AG20443 (cell line): ENCODE data around the gene DNM3.

ENCODE experiments used
- DNase-seq: peaks from one replicate; pipeline ENCODE4 v3.0.0; 2012; ENCODE audit warnings: low spot score, mixed read lengths

Gene DNM3

GRCh38 chr1:171817511-171818265, 23.6 kb upstream of the DNM3 start:
- DNase-seq, result peak; percentile 84

GRCh38 chr1:171819946-171820345, 21.4 kb upstream of the DNM3 start:
- no peak for DNase-seq

GRCh38 chr1:171826973-171827372, 14.3 kb upstream of the DNM3 start:
- no peak for DNase-seq

- DNase-seq, result no peak
Measured at GRCh38 chr1:171828794-171829193, 12.5 kb upstream of the DNM3 start.

GRCh38 chr1:171833091-171833825, 8.0 kb upstream of the DNM3 start:
- peak; percentile 35 for DNase-seq

GRCh38 chr1:171834821-171835220, 6.5 kb upstream of the DNM3 start:
- no peak for DNase-seq

GRCh38 chr1:171835891-171836290, 5.4 kb upstream of the DNM3 start:
- no peak for DNase-seq

- DNase-seq, result peak; percentile 36
Measured at GRCh38 chr1:171841931-171842761, 848 bp downstream of the DNM3 start.

- DNase-seq, result no peak
Measured at GRCh38 chr1:171844381-171844780, 3.1 kb downstream of the DNM3 start.

GRCh38 chr1:171845998-171846397, 4.7 kb downstream of the DNM3 start:
- DNase-seq, result no peak

- DNase-seq, result no peak
Measured at GRCh38 chr1:171849245-171849898, 8.1 kb downstream of the DNM3 start.

GRCh38 chr1:171850651-171851350, 9.5 kb downstream of the DNM3 start:
- no peak for DNase-seq

GRCh38 chr1:171852272-171852671, 11.0 kb downstream of the DNM3 start:
- DNase-seq, result peak; percentile 71

- no peak for DNase-seq
Measured at GRCh38 chr1:171855381-171855780, 14.1 kb downstream of the DNM3 start.

GRCh38 chr1:171858696-171859095, 17.4 kb downstream of the DNM3 start:
- no peak for DNase-seq

GRCh38 chr1:171860696-171861095, 19.4 kb downstream of the DNM3 start:
- no peak for DNase-seq

GRCh38 chr1:171863531-171863930, 22.2 kb downstream of the DNM3 start:
- DNase-seq, result no peak

- no peak for DNase-seq
Measured at GRCh38 chr1:171864308-171864707, 23.0 kb downstream of the DNM3 start.

GRCh38 chr1:171865106-171865505, 23.8 kb downstream of the DNM3 start:
- DNase-seq, result no peak

GRCh38 chr1:171867236-171867635, 25.9 kb downstream of the DNM3 start:
- DNase-seq, result no peak

GRCh38 chr1:171868217-171868803, 27.0 kb downstream of the DNM3 start:
- no peak for DNase-seq
